WERI-Rb-1 (cell line): ENCODE results near the gene GRIK1.

ENCODE experiments used
- DNase-seq: peaks from one replicate; pipeline ENCODE4 v3.0.0-alpha.2; 2020
- H3K27ac ChIP-seq: fragments of 250-450 bp; sonication (Bioruptor Pico); 2 replicates; pipeline ENCODE4 v1.5.1; 2020; ENCODE audit warnings: mild to moderate bottlenecking, moderate library complexity
- H3K27me3 ChIP-seq: fragments of 250-450 bp; sonication (Bioruptor Pico); 2 replicates; pipeline ENCODE4 v1.5.1; 2021; ENCODE audit warnings: mild to moderate bottlenecking, low read depth, moderate library complexity; ENCODE audit not compliant: insufficient read depth, severe bottlenecking
- H3K36me3 ChIP-seq: fragments of 250-450 bp; sonication (Bioruptor Pico); 2 replicates; pipeline ENCODE4 v1.5.1; 2020; ENCODE audit warnings: mild to moderate bottlenecking, moderate library complexity
- H3K4me3 ChIP-seq: 2 replicates; pipeline ENCODE4 v1.5.1; 2011; ENCODE audit warnings: low read depth, mild to moderate bottlenecking, control low read depth, low read length
- H3K9me3 ChIP-seq: fragments of 250-450 bp; sonication (Bioruptor Pico); 2 replicates; pipeline ENCODE4 v1.5.1; 2021; ENCODE audit warnings: mild to moderate bottlenecking, moderate library complexity; ENCODE audit not compliant: severe bottlenecking
- CTCF ChIP-seq: IDR thresholded peaks from 2 replicates; pipeline ENCODE4 v1.5.1; 2011; ENCODE audit warnings: low read depth, mild to moderate bottlenecking, control low read depth, inconsistent platforms, low read length

The GRIK1 gene

GRCh38 chr21:29696937-29697336, 242.9 kb downstream of the GRIK1 start:
- Histone ChIP-seq H3K9me3 (peaks cover 4% of the 10 kb centered on the region), H3K27me3 (no peaks in the 10 kb centered on the region), H3K27ac (no peak overlapping the region), H3K36me3 (no peaks in the 10 kb centered on the region), H3K4me3 (no peak overlapping the region)
- no peak for TF ChIP-seq CTCF
- DNase-seq: no peak

DNA sequence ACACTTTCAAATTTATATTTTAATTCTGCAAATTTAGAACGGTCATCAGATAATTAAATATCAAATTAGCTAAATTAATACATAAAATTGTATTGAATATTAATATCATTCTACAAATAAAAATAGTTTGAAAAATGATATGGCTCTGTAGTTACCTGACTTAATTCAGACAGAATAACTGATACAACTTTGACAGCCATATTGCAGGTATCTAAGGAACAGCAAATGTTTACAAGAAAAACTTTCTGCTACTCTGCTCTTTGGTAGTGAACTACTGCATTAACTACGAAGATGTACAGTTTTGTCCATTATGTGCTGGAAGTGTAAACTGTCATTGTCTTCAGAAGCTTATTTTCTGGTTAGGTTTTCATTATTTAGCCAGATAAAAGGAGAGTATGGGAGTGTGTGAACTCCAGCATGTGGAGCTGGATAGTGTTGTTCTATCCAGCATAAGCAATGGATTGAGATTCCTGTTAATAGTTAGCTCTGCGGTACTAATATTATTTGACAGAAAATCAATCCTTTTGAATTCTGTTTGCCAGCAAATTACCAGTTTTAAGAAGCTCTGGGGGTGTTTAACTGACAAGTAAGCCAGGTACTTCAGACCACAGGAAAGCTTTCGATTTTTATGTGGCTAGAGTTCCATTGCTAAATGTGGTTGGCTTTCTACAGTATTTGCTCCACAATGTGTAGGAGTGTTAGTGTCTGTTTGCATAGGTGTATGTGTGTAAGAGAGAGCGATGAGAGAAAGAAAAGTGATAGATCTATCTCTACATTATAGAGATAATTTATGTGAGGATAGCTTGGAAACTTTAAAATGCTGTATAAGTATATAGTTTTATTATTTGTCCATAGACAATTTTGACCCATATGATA, 247.9 kb downstream of the GRIK1 start:
- no peak overlapping the region for H3K27ac ChIP-seq
- H3K36me3 ChIP-seq: no peaks in the 10 kb centered on the region
- no peak for DNase-seq
- H3K4me3 ChIP-seq: no peak overlapping the region
- no peaks in the 10 kb centered on the region for H3K9me3 ChIP-seq
- no peak for TF ChIP-seq CTCF
- H3K27me3 ChIP-seq: no peaks in the 10 kb centered on the region

- H3K27ac ChIP-seq: no peak overlapping the region
- DNase-seq: no peak
- no peaks in the 10 kb centered on the region for H3K27me3 ChIP-seq
- H3K9me3 ChIP-seq: no peaks in the 10 kb centered on the region
- H3K36me3 ChIP-seq: no peaks in the 10 kb centered on the region
- no peak overlapping the region for H3K4me3 ChIP-seq
- no peak for TF ChIP-seq CTCF
Measured at GRCh38 chr21:29689753-29690152, 250.0 kb downstream of the GRIK1 start.

GRCh38 chr21:29684106-29684505, 255.7 kb downstream of the GRIK1 start:
- Histone ChIP-seq H3K36me3 (no peaks in the 10 kb centered on the region), H3K9me3 (no peaks in the 10 kb centered on the region), H3K27ac (no peak overlapping the region), H3K4me3 (no peak overlapping the region), H3K27me3 (no peaks in the 10 kb centered on the region)
- no peak for TF ChIP-seq CTCF
- no peak for DNase-seq

DNA sequence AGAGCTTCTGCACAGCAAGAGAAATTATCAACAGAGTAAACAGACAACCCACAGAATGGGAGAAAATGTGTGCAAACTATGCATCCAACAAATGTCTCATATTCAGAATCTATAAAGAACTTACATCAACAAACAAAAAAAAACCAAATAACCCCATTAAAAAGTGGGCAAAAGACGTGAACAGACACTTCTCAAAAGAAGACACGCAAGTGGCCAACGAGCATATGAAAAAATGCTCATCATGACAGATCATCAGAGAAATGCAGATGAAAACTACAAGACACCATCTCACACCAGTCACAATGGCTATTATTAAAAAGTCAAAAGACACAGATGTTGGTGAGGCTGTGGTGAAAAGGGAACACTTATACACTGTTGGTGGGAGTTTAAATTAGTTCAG, 257.0 kb downstream of the GRIK1 start:
- no peak for TF ChIP-seq CTCF
- DNase-seq: no peak
- Histone ChIP-seq H3K9me3 (no peaks in the 10 kb centered on the region), H3K36me3 (no peaks in the 10 kb centered on the region), H3K27me3 (no peaks in the 10 kb centered on the region), H3K27ac (no peak overlapping the region), H3K4me3 (no peak overlapping the region)

- no peak for DNase-seq
- H3K27ac ChIP-seq: no peak overlapping the region
- no peaks in the 10 kb centered on the region for H3K9me3 ChIP-seq
- H3K36me3 ChIP-seq: no peaks in the 10 kb centered on the region
- H3K4me3 ChIP-seq: no peak overlapping the region
- TF ChIP-seq CTCF: no peak
- no peaks in the 10 kb centered on the region for H3K27me3 ChIP-seq
Measured at GRCh38 chr21:29680273-29680672, 259.5 kb downstream of the GRIK1 start.
